ENCODE measurements around the gene KBTBD3.

Gene KBTBD3

GRCh38 chr11:106030609-106031008 lies 46.5 kb downstream of the KBTBD3 start:
- no peak for TF ChIP-seq CTCF (IDR thresholded peaks at IDR 0.05; ENCODE audit: extremely low read depth, missing control alignments)
- DNase-seq (ENCODE audit: low spot score), result no peak

GRCh38 chr11:106022795-106023275 lies 54.3 kb downstream of the KBTBD3 start:
- no peak for TF ChIP-seq CTCF (IDR thresholded peaks at IDR 0.05; ENCODE audit: extremely low read depth, missing control alignments)
- no peak for DNase-seq (ENCODE audit: low spot score)

- TF ChIP-seq CTCF (IDR thresholded peaks at IDR 0.05; ENCODE audit: extremely low read depth, missing control alignments), result no peak
- DNase-seq (ENCODE audit: low spot score), result peak; percentile 93
These were observed 55.0 kb downstream of the KBTBD3 start, which contains the start of gene MSANTD4 for GRCh38 chr11:106021967-106022794. Gene MSANTD4, minus strand, starts transcription at chr11:106022240. Its CDS starts 11,323 bp downstream, at chr11:106010917.

- no peak for DNase-seq (ENCODE audit: low spot score)
- no peak for TF ChIP-seq CTCF (IDR thresholded peaks at IDR 0.05; ENCODE audit: extremely low read depth, missing control alignments)
These were observed 55.8 kb downstream of the KBTBD3 start for GRCh38 chr11:106021181-106021966.

- no peak for DNase-seq (ENCODE audit: low spot score)
- TF ChIP-seq CTCF (IDR thresholded peaks at IDR 0.05; ENCODE audit: extremely low read depth, missing control alignments), result no peak
These were observed 60.1 kb downstream of the KBTBD3 start for GRCh38 chr11:106017093-106017492.

GRCh38 chr11:106015066-106015465 lies 62.1 kb downstream of the KBTBD3 start:
- DNase-seq (ENCODE audit: low spot score), result no peak
- TF ChIP-seq CTCF (IDR thresholded peaks at IDR 0.05; ENCODE audit: extremely low read depth, missing control alignments), result no peak

- no peak for DNase-seq (ENCODE audit: low spot score)
- no peak for TF ChIP-seq CTCF (IDR thresholded peaks at IDR 0.05; ENCODE audit: extremely low read depth, missing control alignments)
These were observed 62.5 kb downstream of the KBTBD3 start for GRCh38 chr11:106014620-106015019.
